ENCODE data around the gene C12orf56. TPM values are rescaled to one million over a fixed set of nuclear protein-coding genes. Genes with fewer than 3 reads are reported as not detected.
A peak's percentile ranks its signal among the peaks of the same experiment; 100 is the strongest.
"Not testable (repeated sequence)": the region's sequence is repeated elsewhere in the genome, so short reads cannot be mapped to it uniquely, and the experiment has no call there.

Gene C12orf56
- polyA plus RNA-seq, 4 donors, result 0.92 to 1.4 (median 1.2) TPM

DNA sequence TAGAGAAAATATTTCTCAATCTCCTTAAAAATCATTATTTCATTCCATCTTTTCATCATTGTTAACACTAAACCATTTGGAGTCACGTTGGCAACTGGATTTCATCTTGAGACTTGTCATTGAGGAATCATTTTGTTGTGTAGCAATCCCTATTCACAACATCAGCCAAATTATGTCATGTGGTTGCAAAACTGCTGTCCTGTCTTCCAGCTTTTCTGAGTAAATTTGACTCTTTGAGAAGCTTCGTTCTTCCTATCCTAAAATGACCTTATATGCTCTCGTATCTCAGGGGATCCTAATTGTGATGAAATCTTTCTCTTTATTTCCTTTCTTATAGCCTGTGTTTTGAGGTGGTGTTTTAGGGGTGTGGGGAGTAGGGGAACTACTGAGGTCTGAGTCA, 137.9 kb downstream of the C12orf56 start:
- DNase-seq (ENCODE audit: low read depth in 4 of 4, low spot score in 3 of 4), result no peak

DNA sequence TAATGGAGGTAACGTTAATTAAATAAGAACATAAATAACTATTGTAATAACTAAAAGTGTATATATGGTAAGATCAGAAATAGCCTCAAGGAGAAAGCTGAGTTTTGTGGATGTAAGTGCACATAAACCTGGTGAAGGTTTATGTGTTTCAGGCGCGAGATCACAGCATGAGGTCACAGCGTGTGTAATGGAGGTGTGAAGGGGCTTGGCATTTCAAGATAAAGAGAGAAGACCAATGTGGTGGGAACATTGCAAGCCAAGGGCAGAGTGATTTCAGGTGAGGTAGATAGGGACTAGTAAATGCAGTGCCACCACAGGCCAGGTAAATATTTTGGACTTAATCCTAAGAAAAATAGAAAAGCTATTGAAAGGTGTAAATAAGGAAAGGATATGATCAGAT, 146.7 kb downstream of the C12orf56 start:
- DNase-seq (ENCODE audit: low read depth in 4 of 4, low spot score in 3 of 4), result no peak

DNA sequence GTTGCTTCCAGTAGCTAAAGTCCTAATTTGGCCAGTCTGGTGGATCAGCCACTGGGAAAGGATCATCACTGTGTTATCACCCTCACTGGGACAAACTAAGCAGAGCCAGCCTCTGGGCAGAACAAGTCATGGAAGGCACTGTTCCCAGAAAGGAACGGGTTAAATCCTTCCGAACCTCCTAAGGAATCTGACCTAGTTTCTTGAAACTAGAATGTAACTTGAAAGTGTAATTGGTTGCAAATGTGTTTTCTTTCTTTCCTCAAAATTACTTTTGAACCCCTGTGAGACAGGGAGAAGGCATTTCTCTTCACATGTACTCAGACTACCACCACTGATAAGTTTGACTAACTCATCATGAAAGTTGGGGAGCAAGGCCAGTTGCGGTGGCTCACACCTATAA, 149.8 kb downstream of the C12orf56 start:
- no peak for DNase-seq (ENCODE audit: low read depth in 4 of 4, low spot score in 3 of 4)

DNA sequence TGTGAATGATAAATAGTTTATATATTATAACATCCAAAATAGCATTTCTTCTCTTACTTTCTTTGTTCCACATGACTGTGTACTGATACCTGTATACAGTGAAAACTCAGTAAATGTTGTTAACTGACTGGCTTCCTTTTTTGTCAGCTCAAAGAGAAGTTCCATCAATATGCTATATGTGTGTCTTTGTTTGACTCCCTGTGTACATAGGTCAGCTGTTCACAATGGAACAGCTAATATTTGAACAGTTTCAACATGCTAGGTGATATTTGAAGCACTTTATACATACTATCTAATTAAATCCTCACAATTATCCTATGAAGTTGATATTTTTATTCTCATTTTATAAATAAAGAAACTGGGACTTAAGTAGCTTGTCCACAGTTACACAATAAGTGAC, 153.2 kb downstream of the C12orf56 start:
- no peak for DNase-seq (ENCODE audit: low read depth in 4 of 4, low spot score in 3 of 4)

DNA sequence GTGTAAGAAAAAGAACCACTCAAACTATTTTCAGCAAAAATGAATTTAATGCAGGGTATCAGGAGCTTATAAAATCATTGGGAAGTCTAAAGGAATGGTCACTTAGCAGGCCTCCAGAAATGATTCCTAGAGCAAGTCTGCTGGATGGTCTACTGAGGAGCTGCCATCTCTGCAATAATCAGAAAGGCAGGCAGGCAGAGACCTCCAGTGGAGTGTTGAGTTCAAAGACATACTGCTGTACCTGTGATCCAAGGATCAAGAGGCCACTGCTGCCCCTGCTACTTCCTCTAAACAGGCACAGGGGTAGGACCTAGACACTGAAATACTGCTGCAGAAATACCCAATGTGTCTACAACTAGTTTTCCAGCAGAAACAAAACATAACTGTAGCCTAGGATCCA, 154.0 kb downstream of the C12orf56 start:
- no peak for DNase-seq (ENCODE audit: low read depth in 4 of 4, low spot score in 3 of 4)

DNA sequence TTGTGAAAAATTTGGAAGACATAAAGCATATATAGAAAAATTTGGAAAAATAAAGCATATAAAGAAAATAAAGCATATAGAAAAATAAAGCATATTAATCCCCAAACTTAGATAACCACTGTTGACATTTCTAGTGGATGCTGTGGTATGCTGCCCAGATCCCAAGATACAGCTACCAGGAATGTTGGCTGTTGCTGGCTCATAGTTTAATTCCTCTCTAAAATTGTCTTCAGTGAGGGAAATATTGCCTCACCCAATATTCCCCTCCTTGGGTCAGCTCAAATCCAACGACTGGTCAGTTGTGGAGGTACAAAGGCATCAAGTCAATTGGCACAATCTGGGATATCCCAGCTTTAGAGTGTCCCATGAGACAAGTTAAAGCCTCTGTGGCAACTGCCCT, 158.4 kb downstream of the C12orf56 start:
- DNase-seq (ENCODE audit: low read depth in 4 of 4, low spot score in 3 of 4), result no peak

DNA sequence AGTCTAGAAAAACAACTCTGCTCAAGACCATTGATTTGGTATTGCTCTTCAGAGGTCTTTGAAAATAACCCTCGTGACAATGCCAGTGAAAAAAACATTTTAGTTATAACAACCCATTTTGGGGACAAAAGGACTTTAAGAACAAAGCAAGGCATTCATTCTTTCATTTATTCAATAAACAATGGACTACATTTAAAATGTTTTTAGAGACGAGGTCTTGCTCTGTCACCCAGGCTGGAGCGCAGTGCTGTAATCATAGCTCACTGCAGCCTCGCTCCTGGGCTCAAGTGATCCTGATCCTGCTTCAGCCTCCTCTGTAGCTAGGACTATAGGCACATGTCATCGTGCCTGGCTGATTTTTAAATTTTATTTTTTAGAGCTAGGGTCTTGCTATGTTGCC, 160.8 kb downstream of the C12orf56 start:
- no peak for DNase-seq (ENCODE audit: low read depth in 4 of 4, low spot score in 3 of 4)

DNA sequence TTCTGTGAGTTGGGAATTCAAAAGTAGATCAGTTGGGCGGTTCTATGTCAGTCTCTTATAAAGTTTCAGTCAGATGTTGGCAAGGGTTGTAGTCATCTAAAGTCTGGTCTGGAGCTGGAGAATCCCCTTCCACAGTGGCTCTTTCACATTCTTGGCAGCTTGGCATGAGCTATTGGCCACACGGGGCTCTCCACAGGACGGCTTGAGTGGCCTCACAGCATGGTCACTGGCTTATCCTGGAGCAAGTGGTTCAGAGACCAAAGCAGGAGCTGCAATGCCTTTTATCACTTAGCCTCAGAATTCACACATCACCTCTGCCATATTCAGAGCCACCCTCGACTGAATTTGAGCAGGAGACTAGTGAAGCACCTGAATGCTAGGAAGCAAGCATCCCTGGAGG, 161.3 kb downstream of the C12orf56 start:
- no peak for DNase-seq (ENCODE audit: low read depth in 4 of 4, low spot score in 3 of 4)

DNA sequence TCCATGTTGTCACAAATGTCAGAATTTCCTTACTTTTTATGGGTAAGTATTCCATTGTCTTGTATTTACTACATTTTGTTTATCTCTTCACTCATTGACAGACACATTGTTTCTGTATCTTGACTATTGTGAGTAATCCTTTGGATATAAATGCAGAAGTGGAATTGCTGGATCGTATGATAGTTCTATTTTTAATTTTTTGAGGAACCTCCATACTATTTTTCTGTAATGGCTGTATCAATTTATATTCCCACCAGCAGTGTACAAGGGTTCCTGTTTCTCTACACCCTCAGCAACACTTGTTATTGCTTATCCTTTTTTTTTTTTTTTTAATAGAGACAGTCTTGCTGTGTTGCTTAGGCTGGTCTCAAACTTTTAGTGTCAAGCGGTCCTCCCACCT, 164.9 kb downstream of the C12orf56 start:
- DNase-seq (ENCODE audit: low read depth in 4 of 4, low spot score in 3 of 4), result no peak

DNA sequence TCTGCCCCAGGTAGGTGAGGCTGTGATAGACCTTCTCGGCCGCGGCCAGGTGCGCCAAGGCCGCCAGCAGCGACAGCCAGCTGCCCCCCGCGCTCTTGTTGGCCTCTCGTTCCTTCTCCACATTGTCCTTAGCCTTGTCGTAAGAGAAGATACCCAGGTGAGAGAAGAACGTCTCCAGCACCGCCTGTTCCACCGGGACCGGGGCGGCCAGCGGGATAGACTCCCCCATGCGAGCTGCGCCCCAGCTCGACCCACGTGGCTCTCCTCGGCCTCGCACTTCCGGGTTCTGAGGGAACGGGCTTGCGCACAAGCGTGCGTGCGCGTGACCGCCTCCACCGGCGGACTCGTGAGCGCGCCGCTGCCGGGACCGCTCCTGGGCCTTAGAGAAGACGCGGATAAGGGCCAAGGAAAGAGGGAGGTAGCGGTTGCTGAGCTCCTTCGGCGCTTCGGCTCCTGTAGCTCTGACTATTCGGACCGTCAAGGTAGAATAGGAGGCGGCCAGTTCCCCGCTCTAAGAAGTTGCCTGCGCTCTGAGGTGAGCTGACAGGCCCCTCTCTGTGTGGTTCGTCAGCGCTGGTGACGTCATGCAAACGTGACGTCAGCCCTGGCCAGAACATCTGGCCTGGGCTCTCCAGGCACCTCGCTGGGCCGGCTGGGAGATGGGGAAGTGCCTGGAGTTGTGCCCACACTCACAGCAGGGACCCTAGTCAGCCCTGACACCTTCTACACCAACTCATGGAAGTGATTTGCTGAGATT, 168.4 kb downstream of the C12orf56 start, which contains the start of gene KICS2:
Gene KICS2 (minus strand): TSS at position 288 of the 757 bp plus-strand sequence. CDS start 59 bp downstream, at position 229.
- DNase-seq (ENCODE audit: low read depth in 4 of 4, low spot score in 3 of 4), result peak; percentile 84 to 94 (median 88)

DNA sequence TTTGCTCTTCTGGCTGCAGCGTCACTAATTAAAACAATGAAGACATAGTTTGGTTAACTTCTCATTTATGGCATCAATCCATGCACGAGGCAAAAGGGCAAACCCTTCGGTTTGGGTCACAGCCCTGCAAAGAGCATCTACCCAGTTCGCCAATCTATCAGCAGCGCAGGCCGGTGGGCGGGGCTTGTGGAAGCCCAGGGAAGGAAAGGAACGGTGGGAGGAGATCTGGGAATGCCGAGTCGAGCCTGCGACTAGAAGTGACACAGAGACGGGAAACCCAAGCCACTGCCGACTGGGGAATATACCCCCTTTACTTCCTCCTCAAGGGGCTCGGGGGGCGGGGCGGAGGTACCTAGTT, 168.9 kb downstream of the C12orf56 start:
- DNase-seq (ENCODE audit: low read depth in 4 of 4, low spot score in 3 of 4), result peak; percentile 63 to 70 (median 66)

DNA sequence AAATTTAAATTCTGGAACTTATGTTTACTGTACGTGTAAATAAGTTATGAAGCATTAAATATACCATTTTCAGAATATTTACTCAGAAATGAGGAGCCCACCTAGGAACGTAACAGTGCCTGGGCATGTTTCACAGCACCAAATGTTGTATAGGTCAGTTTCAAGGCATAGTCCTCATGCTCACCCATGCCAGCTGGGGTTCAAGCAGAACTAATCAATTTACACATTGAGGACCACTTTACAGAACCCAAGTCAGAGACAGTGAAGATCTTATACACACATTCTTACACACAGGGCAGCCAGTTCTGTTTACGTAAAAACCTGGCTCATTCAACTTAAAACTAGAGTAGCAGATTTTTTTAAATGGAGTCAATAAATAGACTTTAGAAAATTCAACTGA, 170.5 kb downstream of the C12orf56 start:
- no peak for DNase-seq (ENCODE audit: low read depth in 4 of 4, low spot score in 3 of 4)

DNA sequence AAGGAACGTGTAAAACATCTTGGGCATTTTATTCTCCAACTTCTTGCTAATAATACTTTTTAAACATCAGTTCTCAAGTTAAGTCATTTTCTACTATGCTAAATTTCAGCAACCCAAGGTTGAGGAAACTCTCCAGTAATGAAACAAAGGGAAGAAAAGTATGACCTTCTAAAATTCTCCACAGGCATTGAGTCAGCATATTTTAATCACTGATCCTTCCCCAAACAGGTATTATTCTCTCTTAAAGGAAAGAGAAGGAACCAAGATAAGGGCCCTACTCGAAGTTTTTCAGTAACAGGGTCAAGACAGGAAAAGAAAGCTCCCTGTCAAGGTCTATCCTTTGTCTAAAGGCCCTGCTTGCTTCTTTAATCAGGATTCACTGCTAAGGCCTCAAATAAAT, 171.4 kb downstream of the C12orf56 start:
- DNase-seq (ENCODE audit: low read depth in 4 of 4, low spot score in 3 of 4), result no peak

DNA sequence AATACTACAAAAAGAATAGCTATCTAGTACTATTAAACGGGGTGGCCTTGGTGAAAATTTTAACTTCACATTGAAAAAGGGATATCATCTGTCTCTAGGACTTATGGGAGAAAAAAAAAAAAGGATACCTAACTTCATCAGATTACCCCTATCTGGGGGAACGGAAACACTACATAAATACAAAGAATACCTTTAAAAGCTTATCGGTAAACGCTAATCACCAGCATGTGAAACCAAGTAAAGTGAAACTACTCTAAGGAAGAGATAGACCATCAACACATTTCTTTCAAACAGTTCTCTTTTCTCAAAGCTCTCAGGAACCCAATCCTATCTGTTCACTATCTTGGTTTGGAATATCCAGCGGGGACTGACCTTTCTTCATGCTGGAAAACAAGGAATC, 172.0 kb downstream of the C12orf56 start:
- no peak for DNase-seq (ENCODE audit: low read depth in 4 of 4, low spot score in 3 of 4)

DNA sequence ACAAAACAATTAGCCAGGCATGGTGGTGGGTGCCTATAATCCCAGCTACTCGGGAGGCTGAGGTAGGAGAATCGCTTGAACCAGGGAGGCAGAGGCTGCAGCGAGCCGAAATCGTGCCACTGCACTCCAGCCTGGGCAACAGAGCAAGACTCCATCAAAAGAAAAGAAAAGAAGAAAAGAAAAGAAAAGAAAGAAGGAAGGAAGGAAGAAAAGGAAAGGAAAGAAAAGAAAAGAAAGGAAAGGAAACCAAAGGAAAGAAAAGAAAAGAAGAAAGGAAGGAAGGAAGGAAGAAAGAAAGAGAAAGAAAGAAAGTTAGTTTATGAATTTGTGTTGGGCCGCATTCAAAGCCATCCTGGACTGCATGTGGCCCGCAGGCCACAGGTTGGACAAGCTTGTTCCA, 172.9 kb downstream of the C12orf56 start:
- not testable (repeated sequence) for DNase-seq (ENCODE audit: low read depth in 4 of 4, low spot score in 3 of 4)

DNA sequence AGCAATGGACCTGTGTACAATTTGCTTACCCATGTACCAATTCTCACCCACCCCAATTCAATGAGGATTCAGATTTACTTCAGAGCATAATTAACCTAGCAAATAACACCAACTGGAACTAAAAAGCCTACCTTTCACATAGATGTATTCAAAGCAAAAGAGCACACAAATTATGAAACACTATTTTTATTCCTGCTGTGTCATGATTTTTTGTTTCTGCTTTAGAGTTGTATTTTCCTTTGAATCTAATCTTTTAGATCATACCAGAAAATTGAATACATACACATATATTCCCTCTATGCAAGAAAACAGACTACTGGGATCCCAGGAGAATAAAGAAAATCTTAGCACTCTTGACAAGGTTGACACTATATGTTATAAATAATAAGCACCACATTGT, 174.3 kb downstream of the C12orf56 start:
- DNase-seq (ENCODE audit: low read depth in 4 of 4, low spot score in 3 of 4), result no peak

Other genes starting within 250 kb of the C12orf56 start
- 1 to 10 TPM; 5.0 to 6.3 (median 5.8) TPM for gene KICS2, start 168.5 kb downstream of the C12orf56 start, polyA plus RNA-seq (ENCODE audit: insufficient read length in 4 of 4)
- gene XPOT, start 13.6 kb upstream of the C12orf56 start, polyA plus RNA-seq (ENCODE audit: insufficient read length in 4 of 4), result 10 to 100 TPM; 56.9 to 73.9 (median 69.0) TPM
- 10 to 100 TPM; 18.2 to 24.0 (median 23.8) TPM for gene TBK1, start 61.4 kb upstream of the C12orf56 start, polyA plus RNA-seq (ENCODE audit: insufficient read length in 4 of 4)
- gene RASSF3, start 219.7 kb upstream of the C12orf56 start, polyA plus RNA-seq (ENCODE audit: insufficient read length in 4 of 4), result 10 to 100 TPM; 18.0 to 23.6 (median 23.1) TPM

All from right renal pelvis (tissue), 4 donors.